Ishikawa (cell line): ENCODE results near the gene ADK.

ENCODE experiments used
- CEBPB ChIP-seq: IDR thresholded peaks from 2 replicates; pipeline ENCODE4 v1.6.1; 2012
- EP300 ChIP-seq: IDR thresholded peaks from 2 replicates; pipeline ENCODE4 v1.6.1; 2012; ENCODE audit warnings: borderline replicate concordance
- FOXM1 ChIP-seq: IDR thresholded peaks from 2 replicates; pipeline ENCODE4 v1.6.1; 2012; ENCODE audit warnings: low read depth, borderline replicate concordance
- NFIC ChIP-seq: IDR thresholded peaks from 2 replicates; pipeline ENCODE4 v1.6.1; 2012
- TAF1 ChIP-seq: IDR thresholded peaks from 2 replicates; pipeline ENCODE4 v1.6.1; 2012; ENCODE audit warnings: low read depth, mild to moderate bottlenecking
- TCF12 ChIP-seq: IDR thresholded peaks from 2 replicates; pipeline ENCODE4 v1.6.1; 2012; ENCODE audit warnings: low read depth
- TEAD4 ChIP-seq: IDR thresholded peaks from 2 replicates; pipeline ENCODE4 v1.6.1; 2012
- YY1 ChIP-seq: IDR thresholded peaks from 2 replicates; pipeline ENCODE4 v1.6.1; 2012; ENCODE audit warnings: low read depth
- ZBTB7A ChIP-seq: IDR thresholded peaks from 2 replicates; pipeline ENCODE4 v1.6.1; 2012; ENCODE audit warnings: low read depth
- TF ChIP-seq, protein P1 (sequence below): IDR thresholded peaks from 2 replicates; pipeline ENCODE4 v1.6.1; 2012
- TF ChIP-seq, protein P2 (sequence below): IDR thresholded peaks from 2 replicates; pipeline ENCODE4 v1.6.1; 2012

DNA sequence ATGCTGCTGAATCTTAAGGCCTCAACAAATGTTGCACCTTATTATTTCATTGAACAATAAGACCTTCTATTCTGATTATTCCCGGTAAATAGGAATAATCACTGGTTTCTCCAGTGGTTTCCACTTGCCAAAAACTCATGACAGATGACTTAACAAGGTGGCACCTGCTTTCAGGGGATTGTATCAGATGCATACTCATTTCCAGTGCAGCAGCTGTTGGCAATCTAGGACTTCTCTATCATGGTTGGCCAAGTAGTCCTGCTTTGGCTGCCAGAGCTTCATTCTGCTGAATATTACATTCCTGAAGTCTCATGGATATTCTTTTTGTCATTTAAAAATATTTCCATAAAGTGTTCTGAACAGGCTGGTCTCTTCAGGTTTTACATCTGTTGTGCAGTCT, 193.3 kb downstream of the ADK start:
- TF ChIP-seq TCF12 (no peak), CEBPB (no peak), EP300 (no peak), TEAD4 (no peak), YY1 (no peak), ZBTB7A (no peak), TAF1 (no peak), FOXM1 (no peak), NFIC (no peak)
- TF ChIP-seq, protein P1, sequence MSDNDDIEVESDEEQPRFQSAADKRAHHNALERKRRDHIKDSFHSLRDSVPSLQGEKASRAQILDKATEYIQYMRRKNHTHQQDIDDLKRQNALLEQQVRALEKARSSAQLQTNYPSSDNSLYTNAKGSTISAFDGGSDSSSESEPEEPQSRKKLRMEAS, result no peak
- TF ChIP-seq, protein P2, sequence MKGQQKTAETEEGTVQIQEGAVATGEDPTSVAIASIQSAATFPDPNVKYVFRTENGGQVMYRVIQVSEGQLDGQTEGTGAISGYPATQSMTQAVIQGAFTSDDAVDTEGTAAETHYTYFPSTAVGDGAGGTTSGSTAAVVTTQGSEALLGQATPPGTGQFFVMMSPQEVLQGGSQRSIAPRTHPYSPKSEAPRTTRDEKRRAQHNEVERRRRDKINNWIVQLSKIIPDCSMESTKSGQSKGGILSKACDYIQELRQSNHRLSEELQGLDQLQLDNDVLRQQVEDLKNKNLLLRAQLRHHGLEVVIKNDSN, result no peak
